ENCODE results near the gene YWHAH.
A peak's percentile ranks its signal among the peaks of the same experiment; 100 is the strongest.

YWHAH gene

GRCh38 chr22:31923747-31924146 lies 20.6 kb upstream of the YWHAH start:
- no peak for DNase-seq

GRCh38 chr22:31925056-31925455 lies 19.3 kb upstream of the YWHAH start:
- no peak for DNase-seq

DNA sequence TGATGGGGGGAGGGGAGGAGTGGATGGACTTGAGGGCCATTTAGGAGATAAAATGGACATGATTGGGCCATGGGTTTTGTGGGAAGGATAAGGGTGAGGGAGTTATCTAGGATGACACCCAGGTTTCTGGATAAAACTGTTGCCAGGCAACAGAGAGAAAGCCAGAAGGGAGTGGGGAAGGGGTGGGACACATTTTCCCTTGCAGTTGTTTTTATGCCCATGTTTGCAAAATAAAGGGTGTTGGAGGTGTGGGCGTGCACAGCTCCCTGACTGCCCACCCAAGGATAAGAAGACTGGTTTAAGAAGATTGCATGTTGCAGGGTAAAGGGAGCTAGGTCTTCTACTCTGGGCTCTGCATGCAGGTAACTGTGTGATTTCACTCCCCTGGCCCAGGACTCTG lies 18.3 kb upstream of the YWHAH start:
- DNase-seq: no peak

DNA sequence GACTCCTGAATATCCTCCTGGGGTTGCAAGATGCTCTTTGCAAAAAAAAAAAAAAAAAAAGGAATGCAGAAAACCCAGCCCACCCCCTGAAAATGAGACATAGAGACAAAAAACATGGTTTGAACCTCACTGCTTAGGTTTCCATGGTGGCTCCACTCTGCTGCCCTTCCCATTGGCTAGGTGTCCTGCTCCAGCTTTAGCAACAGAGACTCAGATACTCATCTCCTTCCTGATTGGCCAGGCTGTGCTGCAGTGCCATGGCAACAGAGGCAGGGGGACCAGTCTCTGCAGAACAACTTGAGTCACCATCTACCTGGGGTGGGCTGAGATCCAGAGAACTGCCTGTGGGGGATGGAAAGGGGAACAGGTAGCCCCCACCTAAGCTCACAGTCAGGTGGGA lies 17.4 kb upstream of the YWHAH start:
- no peak for DNase-seq

DNA sequence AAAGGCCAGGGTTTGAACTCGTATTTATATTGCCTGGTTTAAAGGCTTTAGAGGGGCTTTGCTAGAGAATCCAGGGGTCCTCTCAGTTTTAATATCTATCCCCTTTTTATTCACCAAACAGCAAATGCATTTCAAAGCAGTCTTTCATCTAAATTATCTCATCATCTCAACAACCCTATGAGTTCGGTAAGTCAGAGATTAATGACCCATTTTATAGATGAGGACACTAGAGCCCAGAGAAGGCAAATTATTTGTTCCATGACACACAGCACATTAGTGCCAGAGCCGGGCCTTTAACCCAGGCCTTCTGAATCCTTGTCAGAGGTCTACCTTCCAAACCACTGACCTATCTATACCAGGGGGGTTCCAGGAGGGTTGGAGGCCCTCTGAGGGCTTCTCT lies 16.8 kb upstream of the YWHAH start:
- no peak for DNase-seq

DNA sequence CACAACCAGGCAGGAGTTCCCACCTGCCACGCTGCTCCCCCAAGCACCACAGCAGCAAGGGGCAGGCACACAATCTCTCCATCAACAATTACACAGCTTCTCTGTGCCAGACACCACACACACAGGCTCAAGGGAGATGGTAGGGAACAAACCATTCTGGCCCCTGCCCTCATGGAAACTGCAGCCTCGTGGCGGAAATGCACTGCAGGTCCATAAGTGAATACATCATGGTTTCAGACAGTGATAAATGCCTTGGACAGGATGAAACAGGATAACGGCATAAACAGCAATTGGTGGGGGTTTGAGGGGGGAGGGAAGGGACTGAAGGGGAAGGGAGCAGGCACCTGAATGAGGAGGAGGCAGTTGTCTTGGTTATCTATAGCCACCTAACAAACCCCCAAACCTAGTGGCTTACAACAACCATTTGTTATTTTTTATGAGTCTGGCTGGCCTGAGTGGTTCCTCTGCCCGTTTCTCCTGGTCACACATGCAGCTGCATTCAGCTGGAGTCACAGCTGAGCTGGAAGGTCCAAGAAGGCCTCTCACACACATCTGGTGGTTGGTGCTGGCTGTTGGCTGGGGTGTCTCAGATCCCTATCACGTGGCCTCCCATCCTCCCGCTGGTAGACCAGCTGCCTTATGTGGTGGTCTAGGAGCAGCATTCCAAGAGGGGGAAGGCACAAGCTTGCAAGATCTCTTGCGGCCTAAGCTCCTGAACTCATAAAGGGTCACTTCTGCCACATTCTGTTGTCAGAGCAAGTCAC lies 15.0 kb upstream of the YWHAH start:
- no peak for DNase-seq

DNA sequence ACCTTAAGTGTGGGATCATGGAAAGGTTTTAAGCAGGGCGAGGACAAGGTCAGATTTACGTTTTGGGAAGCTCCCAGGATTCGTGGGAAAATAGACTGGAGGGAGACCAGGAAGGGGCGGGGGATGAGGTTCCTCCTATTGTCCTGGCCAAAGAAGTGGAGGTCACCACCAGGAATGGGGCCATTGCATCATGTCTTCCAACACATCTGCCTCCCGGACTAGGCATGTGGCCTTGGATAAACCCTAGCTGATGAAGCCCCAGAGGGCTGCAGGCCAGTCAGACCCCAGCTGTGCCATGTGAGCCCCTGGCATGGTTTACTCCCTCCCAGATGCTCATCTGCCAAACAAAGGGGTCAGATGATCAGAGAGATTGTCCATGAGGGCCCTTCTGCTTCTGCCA lies 11.5 kb upstream of the YWHAH start:
- DNase-seq: no peak

GRCh38 chr22:31933406-31933805 lies 10.9 kb upstream of the YWHAH start:
- no peak for DNase-seq

DNA sequence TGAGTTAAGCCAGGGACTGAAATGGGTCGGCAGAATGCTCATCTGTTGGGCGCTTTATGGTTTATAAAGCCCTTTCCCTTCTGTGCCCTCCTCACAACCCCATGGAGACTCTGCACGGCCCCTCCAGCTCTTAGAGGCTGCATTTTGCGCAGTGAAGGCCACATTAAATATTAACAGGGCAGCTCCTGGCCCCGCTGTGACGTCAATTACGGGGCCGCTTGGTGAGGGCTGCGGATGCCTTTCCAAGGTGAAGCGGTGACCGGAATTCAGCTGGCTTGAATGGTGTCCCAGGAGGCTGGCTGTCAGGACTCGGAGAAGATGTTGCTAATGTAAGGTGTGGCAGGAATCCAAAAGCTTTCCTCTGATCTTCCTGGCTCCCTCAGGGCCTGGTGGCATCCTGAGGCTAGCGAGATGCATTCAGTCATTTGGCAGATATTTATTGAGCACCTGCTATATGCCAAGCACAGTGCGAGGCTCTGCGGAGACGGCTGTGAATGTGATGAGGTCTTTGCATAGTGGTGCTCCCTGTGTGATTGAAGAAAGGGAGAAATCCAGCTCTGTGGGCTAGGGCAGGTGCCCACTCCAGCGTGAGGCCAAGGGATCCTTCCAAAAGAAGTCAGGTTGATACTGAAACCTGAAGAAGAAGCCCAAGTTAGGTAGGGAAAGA lies 10.4 kb upstream of the YWHAH start:
- DNase-seq: no peak

- DNase-seq: no peak
Measured at GRCh38 chr22:31935961-31936635, 8.2 kb upstream of the YWHAH start.

DNA sequence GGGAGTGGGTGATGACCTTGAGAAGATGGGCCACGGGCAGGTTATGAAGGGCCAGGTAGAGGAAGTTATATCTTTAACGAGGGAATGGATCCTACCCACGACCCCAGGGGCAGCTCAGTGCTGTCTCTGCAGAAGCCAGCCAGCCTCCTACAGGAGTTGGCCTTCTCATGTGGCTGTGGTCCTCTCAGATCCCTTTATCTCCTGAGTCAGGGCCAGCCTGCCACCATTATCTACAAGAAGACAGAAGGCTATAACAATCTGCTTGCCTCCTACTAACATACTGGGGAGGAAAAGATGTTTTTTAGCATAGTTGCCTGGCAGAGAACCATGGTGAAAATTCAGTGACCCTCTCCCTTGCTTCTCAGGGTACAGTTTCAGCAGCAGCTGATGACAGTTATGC lies 7.0 kb upstream of the YWHAH start:
- DNase-seq: no peak

DNA sequence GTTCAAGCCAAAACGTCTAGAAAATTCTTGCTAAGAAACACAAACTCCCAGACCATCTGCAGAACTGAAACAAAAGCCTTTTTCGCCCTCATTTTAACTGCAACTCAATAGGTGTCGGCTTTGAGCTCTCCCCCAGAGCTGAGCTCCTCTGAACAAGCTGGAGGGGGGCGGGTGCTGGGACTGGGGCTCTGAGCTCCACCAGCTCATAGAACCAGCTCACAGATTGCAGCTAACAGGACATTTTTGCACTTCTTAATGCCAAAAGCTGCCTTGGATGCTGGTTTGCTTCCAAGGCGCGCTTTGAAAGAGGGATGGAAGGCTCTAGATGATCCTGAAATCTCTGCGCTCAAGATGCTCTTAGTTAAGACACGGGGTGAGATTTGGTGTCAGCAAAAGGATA lies 6.0 kb upstream of the YWHAH start:
- no peak for DNase-seq

- DNase-seq: no peak
Measured at GRCh38 chr22:31940506-31940905, 3.8 kb upstream of the YWHAH start.

DNA sequence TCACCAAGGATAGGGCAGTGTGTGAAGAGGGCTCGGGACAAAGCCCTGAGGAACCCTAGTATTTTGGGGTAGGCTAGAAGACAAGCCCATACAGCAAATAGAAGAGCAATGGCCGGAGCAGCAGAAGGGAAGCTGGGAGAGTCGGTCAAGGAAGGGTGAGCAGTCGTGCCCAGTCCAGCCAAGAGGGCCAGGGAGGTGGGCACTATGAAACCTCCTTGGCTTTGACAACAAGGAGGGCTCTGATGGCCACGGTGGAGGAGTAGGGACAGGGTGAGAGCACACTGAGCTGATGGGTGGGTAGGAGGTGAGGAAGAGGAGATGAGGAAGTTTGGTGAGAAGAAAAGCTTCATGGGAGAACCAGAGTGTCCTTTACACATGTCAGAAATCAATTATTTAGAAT lies 2.2 kb upstream of the YWHAH start:
- no peak for DNase-seq

DNA sequence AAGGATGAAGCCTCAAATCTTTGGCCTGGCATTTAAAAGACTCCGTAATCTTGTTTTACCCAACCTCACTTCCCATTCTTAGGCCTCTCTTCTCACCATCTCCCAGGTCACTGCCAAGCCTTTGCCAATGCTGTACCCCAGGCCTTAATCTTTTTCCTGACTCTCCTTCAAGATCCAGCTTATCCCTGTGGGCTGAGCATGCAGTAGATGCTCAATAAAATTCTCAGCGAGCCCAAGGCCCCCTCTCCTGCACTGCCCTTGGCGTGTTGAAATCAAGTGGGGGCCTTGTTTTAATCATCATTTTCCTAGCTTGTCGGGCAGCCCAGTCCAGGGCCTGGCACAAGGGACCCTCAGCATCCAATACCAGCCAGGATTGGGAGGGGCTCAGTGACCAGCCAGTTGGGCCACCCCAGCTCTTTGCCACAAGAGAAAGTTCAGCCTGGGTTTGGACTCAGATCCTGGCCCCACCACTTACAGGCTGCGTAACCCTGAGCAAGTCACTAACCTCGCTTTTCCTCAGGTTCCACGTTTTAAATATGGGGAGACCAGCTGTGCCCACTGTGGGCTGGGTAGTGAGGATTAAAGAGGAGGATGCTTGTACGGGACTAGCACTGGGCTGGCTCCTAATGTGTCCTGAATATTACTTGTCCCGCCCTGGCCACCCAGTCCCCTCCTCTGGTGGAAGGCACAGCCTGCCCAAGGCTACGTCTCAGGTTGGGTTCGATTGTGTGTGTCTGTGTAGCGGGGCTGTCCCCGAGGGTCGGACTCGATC lies 943 bp upstream of the YWHAH start:
- DNase-seq: no peak

DNA sequence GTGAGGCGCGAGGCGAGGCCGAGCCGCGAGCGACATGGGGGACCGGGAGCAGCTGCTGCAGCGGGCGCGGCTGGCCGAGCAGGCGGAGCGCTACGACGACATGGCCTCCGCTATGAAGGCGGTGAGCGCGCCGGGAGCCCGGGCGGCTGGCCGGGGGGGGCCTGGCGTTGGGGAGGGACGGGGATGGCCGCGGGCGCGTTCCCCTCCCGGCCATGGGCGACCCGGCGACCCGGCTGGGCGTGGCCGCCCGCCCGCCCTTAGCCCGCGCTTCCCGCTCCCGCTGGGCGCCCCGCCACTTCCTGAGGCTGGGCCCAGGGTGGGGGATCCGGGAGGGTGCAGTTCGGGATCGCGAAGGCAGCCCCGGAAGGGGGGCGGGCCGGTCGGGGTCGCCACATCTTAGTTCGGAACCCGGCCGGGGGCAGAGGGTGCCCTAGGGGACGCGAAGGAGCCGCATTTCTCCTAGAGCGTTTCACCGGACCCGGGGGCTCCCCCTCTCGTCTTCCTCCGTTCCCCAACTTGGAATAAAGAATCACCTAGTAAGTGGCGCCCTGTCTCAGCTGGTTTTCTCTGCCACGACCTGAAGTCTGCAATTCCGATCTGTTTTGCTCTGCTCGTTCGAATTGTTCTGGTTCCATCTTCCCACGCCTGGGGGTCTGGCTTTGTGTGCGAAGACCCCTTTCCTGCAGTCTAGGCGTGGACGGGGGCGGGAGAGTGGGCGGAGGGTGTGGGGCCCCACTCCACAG lies 536 bp downstream of the YWHAH start:
- DNase-seq: peak; percentile 26

DNA sequence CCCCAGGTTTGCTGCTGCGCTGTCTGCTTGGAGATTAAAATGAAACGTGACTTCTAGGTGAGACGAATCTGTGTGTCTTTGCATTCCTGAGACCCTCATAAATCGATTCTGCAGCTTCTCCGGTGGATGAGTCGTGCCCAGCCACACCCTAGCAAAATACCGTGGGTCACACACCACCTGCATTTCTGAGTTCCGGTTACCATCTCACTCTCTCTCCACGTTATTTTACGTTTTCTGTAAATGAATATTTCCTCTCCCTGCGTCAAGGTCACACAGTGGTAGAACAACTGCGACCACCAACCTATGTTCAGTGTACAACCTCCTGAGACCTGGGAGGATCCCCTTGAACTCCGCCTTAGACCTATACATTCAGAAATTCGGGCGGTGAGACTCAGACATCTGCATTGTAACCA lies 1.1 kb downstream of the YWHAH start:
- DNase-seq: no peak

GRCh38 chr22:31945971-31946680 lies 1.8 kb downstream of the YWHAH start:
- DNase-seq: no peak

DNA sequence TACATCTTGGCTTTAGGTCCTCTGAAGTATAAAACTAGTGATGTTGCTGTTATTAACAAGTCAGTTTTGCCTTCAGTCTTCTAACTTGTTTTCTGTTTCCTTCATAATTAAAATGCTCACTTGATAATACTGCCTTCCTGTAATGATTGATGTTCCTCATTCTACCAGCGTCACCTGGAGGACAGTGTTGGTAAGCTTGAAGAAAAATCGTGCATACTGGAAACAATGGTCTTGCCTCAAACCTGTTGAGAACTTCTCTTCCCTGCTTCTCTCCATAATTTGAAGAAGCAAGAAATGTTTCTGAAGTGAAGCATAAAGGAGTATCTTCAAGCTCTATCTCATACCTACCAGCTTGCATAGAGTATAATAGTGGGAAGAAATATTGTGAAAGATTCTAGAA lies 3.0 kb downstream of the YWHAH start:
- peak; percentile 9 for DNase-seq

DNA sequence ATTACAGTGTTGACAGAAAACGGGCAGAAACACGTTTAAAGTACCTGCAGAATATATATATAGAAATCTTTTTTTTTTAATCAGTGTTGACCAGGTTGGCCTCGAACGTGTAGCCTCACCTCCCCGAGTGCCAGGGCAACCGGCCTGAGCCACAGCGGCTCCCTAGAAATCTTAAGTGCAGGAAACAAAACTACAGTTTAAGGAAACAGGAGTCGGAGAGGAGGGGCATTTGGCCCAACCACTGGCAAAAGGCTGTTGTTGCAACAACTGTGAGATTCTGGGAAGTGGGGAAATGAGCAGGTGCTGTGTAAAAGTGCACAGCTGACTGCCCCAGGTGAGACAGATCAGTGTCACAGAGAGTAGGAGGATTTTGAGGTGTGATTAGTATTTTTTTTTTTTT lies 3.7 kb downstream of the YWHAH start:
- DNase-seq: no peak

DNA sequence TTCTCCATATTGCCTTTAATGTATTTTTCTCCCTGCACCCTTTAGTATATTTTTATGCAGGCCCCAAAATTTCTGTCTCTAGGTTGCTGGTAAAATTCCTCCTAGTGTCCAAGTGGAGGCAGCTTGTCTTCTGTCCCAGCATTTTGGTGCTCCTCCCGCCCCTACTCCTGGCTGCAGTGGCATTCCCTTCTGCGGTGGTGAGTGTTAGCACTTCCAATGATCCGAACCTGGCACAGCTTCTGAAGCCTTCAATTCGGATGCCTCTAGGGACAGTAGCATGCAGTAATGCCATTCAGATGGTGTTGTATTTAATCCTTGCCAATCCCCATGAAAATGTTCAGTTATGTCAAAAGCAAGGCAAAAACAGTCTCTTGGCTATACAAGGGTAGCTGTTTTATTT lies 5.9 kb downstream of the YWHAH start:
- no peak for DNase-seq
